GM19395 (cell line): ENCODE measurements around the gene SNX9.
"Not testable (repeated sequence)": the region's sequence is repeated elsewhere in the genome, so short reads cannot be mapped to it uniquely, and the experiment has no call there.

Source experiments
- ATAC-seq: cut with Tn5 transposase; IDR thresholded peaks from one replicate; pipeline ENCODE4 v1.9.1; 2021; ENCODE audit warnings: mild to moderate bottlenecking, moderate library complexity; ENCODE audit not compliant: unreplicated experiment

The SNX9 gene

GRCh38 chr6:157909282-157909664 lies 86.2 kb downstream of the SNX9 start:
- peak; percentile 71 for ATAC-seq

GRCh38 chr6:157911278-157911677 lies 88.2 kb downstream of the SNX9 start:
- ATAC-seq: no peak

- ATAC-seq: no peak
Observed at GRCh38 chr6:157911786-157912185, 88.7 kb downstream of the SNX9 start.

GRCh38 chr6:157912326-157912725 lies 89.3 kb downstream of the SNX9 start:
- no peak for ATAC-seq

GRCh38 chr6:157921685-157922367 lies 98.8 kb downstream of the SNX9 start:
- ATAC-seq: no peak

GRCh38 chr6:157925771-157926170 lies 102.7 kb downstream of the SNX9 start:
- no peak for ATAC-seq

GRCh38 chr6:157927011-157927410 lies 104.0 kb downstream of the SNX9 start:
- no peak for ATAC-seq

GRCh38 chr6:157928428-157928827 lies 105.4 kb downstream of the SNX9 start:
- no peak for ATAC-seq

- ATAC-seq: no peak
Observed at GRCh38 chr6:157929076-157929475, 106.0 kb downstream of the SNX9 start.

- no peak for ATAC-seq
Observed at GRCh38 chr6:157929765-157930319, 106.8 kb downstream of the SNX9 start.

- ATAC-seq: no peak
Observed at GRCh38 chr6:157935786-157936185, 112.7 kb downstream of the SNX9 start.

GRCh38 chr6:157937318-157937717 lies 114.3 kb downstream of the SNX9 start:
- no peak for ATAC-seq

GRCh38 chr6:157937916-157938315 lies 114.9 kb downstream of the SNX9 start:
- no peak for ATAC-seq

GRCh38 chr6:157940375-157941036 lies 117.5 kb downstream of the SNX9 start:
- not testable (repeated sequence) for ATAC-seq

GRCh38 chr6:157941101-157941863 lies 118.2 kb downstream of the SNX9 start:
- no peak for ATAC-seq

- ATAC-seq: no peak
Observed at GRCh38 chr6:157942351-157942750, 119.3 kb downstream of the SNX9 start.

- ATAC-seq: no peak
Observed at GRCh38 chr6:157943249-157943963, 120.4 kb downstream of the SNX9 start.

GRCh38 chr6:157943964-157944283 lies 120.9 kb downstream of the SNX9 start:
- no peak for ATAC-seq

- ATAC-seq: no peak
Observed at GRCh38 chr6:157944983-157945931, 122.2 kb downstream of the SNX9 start.

GRCh38 chr6:157946053-157946617 lies 123.1 kb downstream of the SNX9 start:
- ATAC-seq: no peak
